SK-N-SH treated with all-trans-retinoic acid at 6 μM for 48 hours (cell line): ENCODE measurements around the gene DOCK1.

Source experiments
- ATAC-seq: fragments of 200-7000 bp; cut with Tn5 transposase; 3 replicates; pipeline ENCODE4 v1.9.1; 2020; ENCODE audit warnings: mild to moderate bottlenecking, moderate library complexity
- ARNTL ChIP-seq: fragments of 450-650 bp; formaldehyde crosslinking; IDR thresholded peaks from 2 replicates; pipeline ENCODE4 v1.5.0; 2020; ENCODE audit warnings: low read depth, mild to moderate bottlenecking, moderate library complexity, borderline replicate concordance
- BACH2 ChIP-seq: fragments of 250-450 bp; sonication (Bioruptor Pico); IDR thresholded peaks from 2 replicates; pipeline ENCODE4 v1.9.0; 2021; ENCODE audit warnings: mild to moderate bottlenecking, borderline replicate concordance
- CREB5 ChIP-seq: fragments of 250-450 bp; sonication (Bioruptor Pico); IDR thresholded peaks from 2 replicates; pipeline ENCODE4 v1.5.1; 2020; ENCODE audit warnings: low read depth, mild to moderate bottlenecking, moderate library complexity
- CSDC2 ChIP-seq: fragments of 250-450 bp; sonication (Bioruptor Pico); IDR thresholded peaks from 2 replicates; pipeline ENCODE4 v1.5.0; 2020; ENCODE audit warnings: mild to moderate bottlenecking, moderate library complexity
- ESRRG ChIP-seq: fragments of 250-450 bp; sonication (Bioruptor Pico); IDR thresholded peaks from 2 replicates; pipeline ENCODE4 v1.6.1; 2021; ENCODE audit warnings: mild to moderate bottlenecking
- GLIS3 ChIP-seq: fragments of 250-450 bp; sonication (Bioruptor Pico); IDR thresholded peaks from 2 replicates; pipeline ENCODE4 v1.5.0; 2020; ENCODE audit warnings: mild to moderate bottlenecking, moderate library complexity
- ISL1 ChIP-seq: fragments of 250-450 bp; sonication (Bioruptor Pico); IDR thresholded peaks from 2 replicates; pipeline ENCODE4 v2.1.2; 2022; ENCODE audit warnings: mild to moderate bottlenecking, moderate library complexity
- OSR1 ChIP-seq: fragments of 250-450 bp; sonication (Bioruptor Pico); IDR thresholded peaks from 2 replicates; pipeline ENCODE4 v1.8.0; 2022; ENCODE audit warnings: moderate library complexity, mild to moderate bottlenecking, inconsistent platforms
- PATZ1 ChIP-seq: fragments of 250-450 bp; sonication (Bioruptor Pico); IDR thresholded peaks from 2 replicates; pipeline ENCODE4 v1.8.0; 2020; ENCODE audit warnings: mild to moderate bottlenecking, moderate library complexity, borderline replicate concordance
- POU6F1 ChIP-seq: fragments of 250-450 bp; sonication (Bioruptor Pico); IDR thresholded peaks from 2 replicates; pipeline ENCODE4 v1.8.0; 2021; ENCODE audit warnings: low read depth, mild to moderate bottlenecking, moderate library complexity, borderline replicate concordance
- PPARA ChIP-seq: fragments of 250-450 bp; sonication (Bioruptor Pico); IDR thresholded peaks from 2 replicates; pipeline ENCODE4 v1.5.0; 2020; ENCODE audit warnings: mild to moderate bottlenecking, borderline replicate concordance
- RARB ChIP-seq: fragments of 250-450 bp; sonication (Bioruptor Pico); IDR thresholded peaks from 2 replicates; pipeline ENCODE4 v1.8.0; 2021; ENCODE audit warnings: mild to moderate bottlenecking, moderate library complexity
- SNAI2 ChIP-seq: fragments of 250-450 bp; sonication (Bioruptor Pico); IDR thresholded peaks from 2 replicates; pipeline ENCODE4 v1.5.0; 2020; ENCODE audit warnings: mild to moderate bottlenecking, moderate library complexity
- TCF4 ChIP-seq: fragments of 250-450 bp; sonication (Bioruptor Pico); IDR thresholded peaks from 2 replicates; pipeline ENCODE4 v1.8.0; 2021; ENCODE audit warnings: mild to moderate bottlenecking, moderate library complexity, borderline replicate concordance
- TOX ChIP-seq: fragments of 250-450 bp; sonication (Bioruptor Pico); IDR thresholded peaks from 2 replicates; pipeline ENCODE4 v1.8.0; 2021; ENCODE audit warnings: mild to moderate bottlenecking, moderate library complexity, borderline replicate concordance
- TSHZ2 ChIP-seq: fragments of 250-450 bp; sonication (Bioruptor Pico); IDR thresholded peaks from 2 replicates; pipeline ENCODE4 v1.5.0; 2020; ENCODE audit warnings: mild to moderate bottlenecking, moderate library complexity
- ZC3H10 ChIP-seq: fragments of 250-450 bp; sonication (Bioruptor Pico); IDR thresholded peaks from 2 replicates; pipeline ENCODE4 v1.5.1; 2021; ENCODE audit warnings: mild to moderate bottlenecking, moderate library complexity
- ZFP3 ChIP-seq: fragments of 250-450 bp; sonication (Bioruptor Pico); IDR thresholded peaks from 2 replicates; pipeline ENCODE4 v1.5.0; 2020; ENCODE audit warnings: mild to moderate bottlenecking, moderate library complexity
- ZFP30 ChIP-seq: fragments of 450-650 bp; formaldehyde crosslinking; IDR thresholded peaks from 2 replicates; pipeline ENCODE4 v1.5.0; 2022; ENCODE audit warnings: mild to moderate bottlenecking, moderate library complexity
- ZNF565 ChIP-seq: fragments of 450-650 bp; formaldehyde crosslinking; conservative IDR thresholded peaks from 2 replicates; pipeline ENCODE4 v1.5.0; 2020; ENCODE audit warnings: low read depth, mild to moderate bottlenecking, moderate library complexity
- ZNF70 ChIP-seq: fragments of 450-650 bp; formaldehyde crosslinking; IDR thresholded peaks from 2 replicates; pipeline ENCODE4 v1.5.0; 2020; ENCODE audit warnings: mild to moderate bottlenecking, moderate library complexity
- ZNF8 ChIP-seq: fragments of 450-650 bp; formaldehyde crosslinking; IDR thresholded peaks from 2 replicates; pipeline ENCODE4 v1.5.0; 2020; ENCODE audit warnings: mild to moderate bottlenecking, moderate library complexity

The DOCK1 gene

GRCh38 chr10:127414024-127414423 is 508.8 kb downstream of the DOCK1 start (continued):
- no peak for TF ChIP-seq CSDC2 (CRISPR knock-in tag)
- no peak for TF ChIP-seq PATZ1 (CRISPR knock-in tag)
- TF ChIP-seq ZFP30 (CRISPR knock-in tag), result no peak
- no peak for TF ChIP-seq RARB
- TF ChIP-seq TOX, result no peak
- no peak for TF ChIP-seq GLIS3 (CRISPR knock-in tag)
- TF ChIP-seq ARNTL (CRISPR knock-in tag), result no peak
- TF ChIP-seq, all 23 proteins: peak for 0

- no peak for ATAC-seq
Measured at GRCh38 chr10:127415116-127415515, 509.9 kb downstream of the DOCK1 start.

GRCh38 chr10:127415901-127416581 is 510.8 kb downstream of the DOCK1 start:
- ATAC-seq, result no peak
- no peak for TF ChIP-seq SNAI2 (CRISPR knock-in tag)
- no peak for TF ChIP-seq BACH2 (CRISPR knock-in tag)
- no peak for TF ChIP-seq RARB
- no peak for TF ChIP-seq ZFP30 (CRISPR knock-in tag)
- no peak for TF ChIP-seq ISL1 (CRISPR knock-in tag)
- no peak for TF ChIP-seq TCF4 (CRISPR knock-in tag)
- TF ChIP-seq OSR1 (CRISPR knock-in tag), result no peak
- TF ChIP-seq ZNF8 (CRISPR knock-in tag), result no peak
- no peak for TF ChIP-seq ESRRG (CRISPR knock-in tag)
- no peak for TF ChIP-seq TOX
- TF ChIP-seq CREB5 (CRISPR knock-in tag), result no peak
- TF ChIP-seq PATZ1 (CRISPR knock-in tag), result no peak
- TF ChIP-seq ZC3H10 (CRISPR knock-in tag), result no peak
- no peak for TF ChIP-seq ZFP3 (CRISPR knock-in tag)
- no peak for TF ChIP-seq PPARA
- no peak for TF ChIP-seq POU6F1 (CRISPR knock-in tag)
- TF ChIP-seq ARNTL (CRISPR knock-in tag), result no peak
- TF ChIP-seq ZNF70 (CRISPR knock-in tag), result no peak
- TF ChIP-seq ZNF565 (CRISPR knock-in tag), result no peak
- TF ChIP-seq, all 23 proteins: peak for 0

More at GRCh38 chr10:127415116-127415515, 509.9 kb downstream of the DOCK1 start:
- TF ChIP-seq TSHZ2 (no peak), ZNF70 (CRISPR knock-in tag) (no peak), ZNF565 (CRISPR knock-in tag) (no peak), ZNF8 (CRISPR knock-in tag) (no peak), BACH2 (CRISPR knock-in tag) (no peak)
